NCI-H82 (cell line): ENCODE measurements around the gene DCLRE1B.
A peak's percentile ranks its signal among the peaks of the same experiment; 100 is the strongest.

ENCODE experiments used
- DNase-seq: peaks from one replicate; lab custom pipeline; 2025; lab: John Stamatoyannopoulos, UW

Gene DCLRE1B

GRCh38 chr1:113887402-113888175 lies 17.5 kb upstream of the DCLRE1B start, which contains the start of gene BCL2L15:
Gene BCL2L15, minus strand, starts transcription at chr1:113887581. Its CDS starts 206 bp downstream, at chr1:113887375.
- DNase-seq = no peak

GRCh38 chr1:113890816-113891215 lies 14.3 kb upstream of the DCLRE1B start:
- no peak for DNase-seq

GRCh38 chr1:113891631-113892220 lies 13.4 kb upstream of the DCLRE1B start:
- no peak for DNase-seq

GRCh38 chr1:113893267-113893666 lies 11.9 kb upstream of the DCLRE1B start:
- DNase-seq = no peak

GRCh38 chr1:113895098-113895497 lies 10.0 kb upstream of the DCLRE1B start:
- no peak for DNase-seq

GRCh38 chr1:113895961-113896360 lies 9.2 kb upstream of the DCLRE1B start:
- DNase-seq = no peak

GRCh38 chr1:113898241-113898814 lies 6.8 kb upstream of the DCLRE1B start:
- DNase-seq = no peak

GRCh38 chr1:113899111-113899510 lies 6.0 kb upstream of the DCLRE1B start:
- DNase-seq = no peak

- no peak for DNase-seq
These were observed 3.9 kb upstream of the DCLRE1B start for GRCh38 chr1:113901191-113901590.

- DNase-seq = peak; percentile 53
These were observed 1.4 kb upstream of the DCLRE1B start for GRCh38 chr1:113903501-113904292.

- peak; percentile 91 for DNase-seq
These were observed 843 bp upstream of the DCLRE1B start for GRCh38 chr1:113904293-113904673.

GRCh38 chr1:113905435-113905861 lies 322 bp downstream of the DCLRE1B start:
- DNase-seq = peak; percentile 64

- DNase-seq = peak; percentile 95
These were observed 7.6 kb downstream of the DCLRE1B start for GRCh38 chr1:113912594-113913311.

GRCh38 chr1:113913312-113913668 lies 8.2 kb downstream of the DCLRE1B start:
- DNase-seq = peak; percentile 64

GRCh38 chr1:113913887-113914664 lies 8.9 kb downstream of the DCLRE1B start:
- DNase-seq = peak; percentile 12

GRCh38 chr1:113916974-113917373 lies 11.8 kb downstream of the DCLRE1B start:
- DNase-seq = no peak

GRCh38 chr1:113917400-113918082 lies 12.4 kb downstream of the DCLRE1B start:
- DNase-seq = no peak

- no peak for DNase-seq
These were observed 13.1 kb downstream of the DCLRE1B start for GRCh38 chr1:113918243-113918642.

- no peak for DNase-seq
These were observed 17.8 kb downstream of the DCLRE1B start for GRCh38 chr1:113922957-113923356.

- DNase-seq = no peak
These were observed 19.3 kb downstream of the DCLRE1B start for GRCh38 chr1:113924473-113924872.
